Measurements from ENCODE around the gene SMIM12.

Gene SMIM12

GRCh38 chr1:34808051-34808810 lies 51.3 kb downstream of the SMIM12 start:
- no peaks in the 10 kb centered on the region for H3K9me3 ChIP-seq (replicated peaks; ENCODE audit: insufficient read depth, low read length)
- H3F3A ChIP-seq (ENCODE audit: insufficient read depth, low read length), result no peaks in the 10 kb centered on the region
- no peak overlapping the region for H3K4me3 ChIP-seq (ENCODE audit: low read length)
- no peaks in the 10 kb centered on the region for H3K4me1 ChIP-seq (ENCODE audit: low read length)
- H3K9ac ChIP-seq (ENCODE audit: low read length), result no peak overlapping the region
- no peak overlapping the region for H3K4me2 ChIP-seq (ENCODE audit: low read depth, low read length)
- no peaks in the 10 kb centered on the region for H3K79me2 ChIP-seq (ENCODE audit: low read length)
- TF ChIP-seq EZH2 (optimal IDR thresholded peaks at IDR 0.05; ENCODE audit: low read depth, low read length) (no peak), EZH2phosphoT487 (IDR thresholded peaks at IDR 0.05; ENCODE audit: low read length) (no peak)
- TF ChIP-seq, protein P1, sequence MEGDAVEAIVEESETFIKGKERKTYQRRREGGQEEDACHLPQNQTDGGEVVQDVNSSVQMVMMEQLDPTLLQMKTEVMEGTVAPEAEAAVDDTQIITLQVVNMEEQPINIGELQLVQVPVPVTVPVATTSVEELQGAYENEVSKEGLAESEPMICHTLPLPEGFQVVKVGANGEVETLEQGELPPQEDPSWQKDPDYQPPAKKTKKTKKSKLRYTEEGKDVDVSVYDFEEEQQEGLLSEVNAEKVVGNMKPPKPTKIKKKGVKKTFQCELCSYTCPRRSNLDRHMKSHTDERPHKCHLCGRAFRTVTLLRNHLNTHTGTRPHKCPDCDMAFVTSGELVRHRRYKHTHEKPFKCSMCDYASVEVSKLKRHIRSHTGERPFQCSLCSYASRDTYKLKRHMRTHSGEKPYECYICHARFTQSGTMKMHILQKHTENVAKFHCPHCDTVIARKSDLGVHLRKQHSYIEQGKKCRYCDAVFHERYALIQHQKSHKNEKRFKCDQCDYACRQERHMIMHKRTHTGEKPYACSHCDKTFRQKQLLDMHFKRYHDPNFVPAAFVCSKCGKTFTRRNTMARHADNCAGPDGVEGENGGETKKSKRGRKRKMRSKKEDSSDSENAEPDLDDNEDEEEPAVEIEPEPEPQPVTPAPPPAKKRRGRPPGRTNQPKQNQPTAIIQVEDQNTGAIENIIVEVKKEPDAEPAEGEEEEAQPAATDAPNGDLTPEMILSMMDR (IDR thresholded peaks at IDR 0.05; ENCODE audit: low read length), result no peak
- H2AFZ ChIP-seq (ENCODE audit: low read length), result no peak overlapping the region
- peaks cover 3% of the 10 kb centered on the region; the same call in 1 of the 2 replicates for H3K27me3 ChIP-seq (replicated peaks; ENCODE audit: insufficient read depth, low read length)
- no peaks in the 10 kb centered on the region for H3K36me3 ChIP-seq (replicated peaks; ENCODE audit: insufficient read depth, low read length)
- no peaks in the 10 kb centered on the region for H3K9me2 ChIP-seq (replicated peaks; ENCODE audit: insufficient read depth, low read length)
- no peak overlapping the region for H3K27ac ChIP-seq (ENCODE audit: low read length)
- no peak for DNase-seq
- no peaks in the 10 kb centered on the region for H4K20me1 ChIP-seq (ENCODE audit: insufficient read depth, low read length)

- no peak overlapping the region for H3K27ac ChIP-seq (ENCODE audit: low read length)
- no peak overlapping the region for H2AFZ ChIP-seq (ENCODE audit: low read length)
- H3K27me3 ChIP-seq (replicated peaks; ENCODE audit: insufficient read depth, low read length), result peaks cover 3% of the 10 kb centered on the region; the same call in 1 of the 2 replicates
- H3K9ac ChIP-seq (ENCODE audit: low read length), result no peak overlapping the region
- no peaks in the 10 kb centered on the region for H4K20me1 ChIP-seq (ENCODE audit: insufficient read depth, low read length)
- H3K4me2 ChIP-seq (ENCODE audit: low read depth, low read length), result no peak overlapping the region
- no peaks in the 10 kb centered on the region for H3K4me1 ChIP-seq (ENCODE audit: low read length)
- no peaks in the 10 kb centered on the region for H3F3A ChIP-seq (ENCODE audit: insufficient read depth, low read length)
- H3K9me3 ChIP-seq (replicated peaks; ENCODE audit: insufficient read depth, low read length), result no peaks in the 10 kb centered on the region
- no peak overlapping the region for H3K4me3 ChIP-seq (ENCODE audit: low read length)
- no peaks in the 10 kb centered on the region for H3K36me3 ChIP-seq (replicated peaks; ENCODE audit: insufficient read depth, low read length)
- H3K79me2 ChIP-seq (ENCODE audit: low read length), result no peaks in the 10 kb centered on the region
- H3K9me2 ChIP-seq (replicated peaks; ENCODE audit: insufficient read depth, low read length), result no peaks in the 10 kb centered on the region
- DNase-seq, result no peak
- TF ChIP-seq EZH2phosphoT487 (IDR thresholded peaks at IDR 0.05; ENCODE audit: low read length) (no peak), EZH2 (optimal IDR thresholded peaks at IDR 0.05; ENCODE audit: low read depth, low read length) (no peak)
- TF ChIP-seq, protein P1 (IDR thresholded peaks at IDR 0.05; ENCODE audit: low read length), result no peak
Observed at GRCh38 chr1:34806396-34806795, 53.2 kb downstream of the SMIM12 start.

DNA sequence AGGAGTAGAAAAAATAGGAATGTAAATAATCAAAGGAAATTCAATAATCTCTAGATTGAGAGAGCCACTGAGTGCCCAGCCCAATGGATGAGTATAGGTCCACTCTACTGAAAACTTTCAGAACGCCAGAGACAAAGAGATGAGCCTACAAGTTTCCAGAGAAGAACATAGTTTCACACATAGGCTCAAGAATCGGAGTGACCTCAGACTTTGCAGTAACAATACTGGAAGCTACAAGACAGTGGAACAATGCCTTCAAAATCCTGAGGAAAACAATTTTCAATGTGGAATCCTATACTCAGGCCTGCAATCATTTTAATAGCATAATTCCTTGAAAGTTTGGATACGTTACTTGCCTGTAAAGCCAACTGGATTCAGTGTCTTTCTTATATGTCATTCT lies 55.8 kb downstream of the SMIM12 start:
- no peak for DNase-seq
- Histone ChIP-seq H3K9me2 (replicated peaks; ENCODE audit: insufficient read depth, low read length) (no peaks in the 10 kb centered on the region), H3K27me3 (replicated peaks; ENCODE audit: insufficient read depth, low read length) (peaks cover 7% of the 10 kb centered on the region; the same call in 1 of the 2 replicates), H3K79me2 (ENCODE audit: low read length) (no peaks in the 10 kb centered on the region), H3K4me1 (ENCODE audit: low read length) (no peaks in the 10 kb centered on the region), H3K4me3 (ENCODE audit: low read length) (no peak overlapping the region), H3F3A (ENCODE audit: insufficient read depth, low read length) (no peaks in the 10 kb centered on the region), H4K20me1 (ENCODE audit: insufficient read depth, low read length) (no peaks in the 10 kb centered on the region), H2AFZ (ENCODE audit: low read length) (no peak overlapping the region), H3K9ac (ENCODE audit: low read length) (no peak overlapping the region), H3K4me2 (ENCODE audit: low read depth, low read length) (no peak overlapping the region), H3K9me3 (replicated peaks; ENCODE audit: insufficient read depth, low read length) (no peaks in the 10 kb centered on the region), H3K36me3 (replicated peaks; ENCODE audit: insufficient read depth, low read length) (no peaks in the 10 kb centered on the region), H3K27ac (ENCODE audit: low read length) (no peak overlapping the region)
- TF ChIP-seq EZH2phosphoT487 (IDR thresholded peaks at IDR 0.05; ENCODE audit: low read length) (no peak), EZH2 (optimal IDR thresholded peaks at IDR 0.05; ENCODE audit: low read depth, low read length) (no peak)
- TF ChIP-seq, protein P1 (IDR thresholded peaks at IDR 0.05; ENCODE audit: low read length), result no peak
